NCI-H446 (cell line): ENCODE measurements around the gene UBR2.
"Not testable (repeated sequence)": the region's sequence is repeated elsewhere in the genome, so short reads cannot be mapped to it uniquely, and the experiment has no call there.

Experiments used
- DNase-seq, 2 experiments: peaks; one replicate each; lab custom pipeline; 2025; lab: John Stamatoyannopoulos, UW

UBR2 gene

GRCh38 chr6:42692137-42692911 is 128.5 kb downstream of the UBR2 start:
- DNase-seq = no peak

DNA sequence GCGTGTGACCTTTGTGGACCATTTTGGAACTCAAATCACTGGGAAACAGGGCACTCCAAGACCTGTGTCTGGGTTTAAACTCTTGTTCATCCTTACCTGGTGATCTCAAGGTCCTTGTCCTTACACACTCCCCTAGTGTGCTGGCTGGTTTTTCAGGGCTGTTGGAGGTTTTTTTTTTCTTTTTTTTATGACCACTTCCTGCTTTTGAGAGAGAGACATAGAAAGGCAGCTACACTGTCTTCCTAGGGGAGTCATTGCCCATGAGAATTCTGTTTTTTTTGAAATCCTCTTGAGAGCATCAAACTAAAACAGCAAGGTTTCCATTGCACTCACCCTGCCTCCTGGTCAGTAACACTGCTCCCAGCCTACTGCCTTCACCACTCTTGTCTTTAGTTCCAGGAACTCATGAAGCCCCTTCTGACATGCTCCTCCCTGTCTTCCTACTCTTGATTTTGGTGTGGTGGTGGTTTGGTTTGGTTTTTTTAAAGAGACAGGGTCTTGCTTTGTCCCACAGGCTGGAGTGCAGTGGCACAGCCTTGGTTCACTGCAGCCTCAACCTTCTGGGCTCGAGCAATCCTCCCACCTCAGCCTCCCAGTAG is 130.0 kb downstream of the UBR2 start:
- no peak for DNase-seq

- no peak for DNase-seq
Measured at GRCh38 chr6:42694586-42694985, 130.8 kb downstream of the UBR2 start.

GRCh38 chr6:42696526-42697267 is 132.9 kb downstream of the UBR2 start:
- peak in 1 of 2 experiments; percentile 7 for DNase-seq

- no peak for DNase-seq
Measured at GRCh38 chr6:42697268-42697655, 133.4 kb downstream of the UBR2 start.

DNA sequence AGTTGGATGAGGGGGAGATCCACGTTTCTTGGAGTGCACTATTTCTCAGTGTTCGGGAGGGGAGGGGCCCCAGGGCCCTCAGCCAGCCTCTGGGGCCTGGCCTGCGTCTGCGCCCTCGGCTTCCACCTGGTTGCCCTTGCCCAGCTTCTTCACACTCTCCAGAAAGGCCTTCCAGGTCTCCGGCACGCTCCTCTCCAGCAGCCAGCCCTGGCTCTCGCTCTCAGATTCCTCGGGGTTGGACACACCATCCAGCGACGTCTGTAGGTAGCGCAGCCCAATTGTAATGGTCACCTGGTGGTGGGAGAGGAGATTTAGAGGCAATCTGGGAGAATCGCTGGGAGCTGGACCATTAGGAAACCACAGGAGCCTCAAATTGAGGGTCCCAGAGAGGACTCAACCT is 134.4 kb downstream of the UBR2 start:
- DNase-seq = no peak

DNA sequence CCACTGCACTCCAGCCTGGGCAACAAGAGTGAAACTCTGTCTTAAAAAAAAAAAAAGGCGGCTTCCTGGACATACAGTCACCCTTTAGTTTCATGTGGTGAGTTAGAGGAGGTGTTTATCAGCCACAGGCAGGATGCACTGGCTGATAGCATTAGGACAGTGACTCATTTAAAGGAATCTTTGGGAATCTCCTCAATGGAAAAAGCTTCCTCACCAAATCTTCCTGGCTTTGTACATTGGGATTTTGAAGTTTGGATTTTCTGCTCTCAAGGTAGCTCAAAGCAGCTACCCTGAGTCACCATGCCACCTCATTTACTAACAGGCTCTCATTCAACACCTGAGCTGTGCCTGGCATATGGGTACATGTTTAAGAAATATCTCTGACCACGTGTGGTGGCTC is 138.4 kb downstream of the UBR2 start:
- no peak for DNase-seq

DNA sequence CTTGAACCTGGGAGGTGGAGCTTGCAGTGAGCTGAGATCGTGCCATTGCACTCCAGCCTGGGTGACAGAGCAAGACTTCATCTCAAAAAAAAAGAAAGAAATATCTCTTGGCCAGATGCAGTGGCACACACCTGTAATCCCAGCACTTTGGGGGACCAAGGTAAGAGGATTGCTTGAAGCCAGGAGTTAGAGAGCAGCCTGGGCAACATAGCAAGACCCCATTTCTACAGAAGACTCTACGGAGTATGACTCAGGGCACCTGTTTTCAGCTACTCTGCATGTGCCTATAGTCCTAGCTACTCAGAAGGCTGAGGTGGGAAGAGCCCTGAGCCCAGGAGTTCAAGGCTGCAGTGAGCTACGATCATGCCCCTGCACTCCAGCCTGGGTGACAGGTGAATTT is 139.0 kb downstream of the UBR2 start:
- DNase-seq = not testable (repeated sequence)

DNA sequence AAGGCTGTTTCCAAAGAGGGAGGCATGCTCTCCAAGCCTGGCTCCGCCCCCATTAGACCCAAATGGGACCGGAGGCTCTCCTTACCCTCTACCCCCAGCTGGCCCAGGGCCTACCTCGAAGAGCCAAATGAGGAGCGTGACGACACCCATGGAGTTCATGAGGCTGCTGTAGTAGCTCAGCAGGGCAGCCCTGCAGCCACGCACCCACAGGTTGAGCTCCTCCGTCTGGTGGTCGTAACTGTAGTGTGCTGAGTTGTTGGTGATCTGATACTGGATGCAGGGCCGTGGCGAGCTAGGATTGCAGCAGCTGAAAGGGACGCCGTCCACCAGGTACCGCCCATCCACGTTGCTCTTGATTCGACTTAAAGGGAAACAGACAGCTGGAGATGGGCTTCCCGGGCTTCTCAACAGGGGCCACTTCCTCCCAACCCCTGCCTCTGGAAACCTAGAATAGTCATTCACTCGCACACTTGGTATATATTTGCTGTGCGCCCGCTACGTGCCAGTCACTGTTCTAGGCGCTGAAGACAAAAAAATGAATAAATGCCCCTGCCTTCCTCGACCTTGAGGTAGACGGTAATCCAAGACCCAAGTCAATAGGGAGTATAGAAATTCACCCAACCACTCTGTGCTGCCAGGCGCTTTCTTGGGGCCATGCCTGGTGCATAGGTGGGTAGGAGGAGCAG is 140.6 kb downstream of the UBR2 start:
- no peak for DNase-seq

GRCh38 chr6:42704937-42705374 is 141.1 kb downstream of the UBR2 start:
- no peak for DNase-seq

DNA sequence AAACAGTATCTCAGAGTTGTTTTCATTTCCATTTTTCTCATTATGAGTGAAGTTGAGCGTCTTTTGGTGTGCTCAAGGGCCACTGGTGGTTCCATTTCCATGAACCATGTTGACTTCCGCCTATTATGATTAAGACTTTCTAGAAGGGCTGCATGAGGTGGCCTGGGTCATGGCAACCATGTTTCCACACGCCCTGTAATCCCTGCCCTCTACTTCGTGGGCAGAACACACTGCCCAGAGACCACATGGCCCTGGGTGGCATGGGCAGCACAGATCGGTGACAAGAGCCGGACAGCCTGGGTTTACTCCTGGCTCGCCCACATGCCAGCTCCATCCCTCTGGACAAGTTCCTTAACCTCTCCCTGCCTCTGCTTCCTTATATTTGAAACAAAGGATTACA is 143.8 kb downstream of the UBR2 start:
- DNase-seq = no peak

DNA sequence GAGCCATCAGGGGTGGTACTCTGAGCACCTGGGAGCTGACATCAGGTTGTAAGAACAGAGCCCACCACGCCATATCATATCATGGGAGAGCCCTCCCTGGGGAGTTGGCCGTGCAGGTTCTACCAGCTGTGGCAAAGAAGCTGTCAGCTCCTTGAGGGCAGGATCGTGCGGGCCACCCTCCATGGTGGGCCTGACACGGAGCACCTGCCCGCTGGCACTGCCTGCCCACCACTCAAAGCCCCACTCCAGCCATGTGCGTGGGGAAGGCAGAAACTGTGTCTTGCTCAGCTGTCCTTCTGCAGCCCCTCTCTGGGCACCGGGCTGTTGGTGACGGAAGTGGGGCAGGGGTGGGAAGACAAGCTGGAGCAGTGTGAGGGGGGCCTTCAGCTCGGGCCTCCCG is 144.3 kb downstream of the UBR2 start:
- no peak for DNase-seq

DNA sequence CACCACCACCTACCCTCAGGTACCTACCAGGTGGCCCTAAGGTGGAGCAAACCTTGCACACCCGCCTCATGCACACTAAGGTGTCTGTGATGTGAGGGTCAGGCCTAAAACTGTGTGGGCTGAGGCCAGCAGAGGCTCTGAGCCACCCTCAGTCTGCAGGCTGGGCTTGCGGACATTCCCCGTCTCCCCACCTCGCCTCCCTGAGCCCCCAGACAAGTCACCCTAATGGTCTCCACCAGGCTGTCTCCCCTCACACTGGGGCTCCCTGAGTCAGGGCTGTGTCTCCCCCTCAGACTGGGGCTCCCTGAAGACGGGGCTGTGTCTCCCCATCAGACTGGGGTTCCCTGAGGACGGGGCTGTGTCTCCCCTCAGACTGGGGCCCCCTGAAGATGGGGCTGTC is 146.0 kb downstream of the UBR2 start:
- DNase-seq = no peak

DNA sequence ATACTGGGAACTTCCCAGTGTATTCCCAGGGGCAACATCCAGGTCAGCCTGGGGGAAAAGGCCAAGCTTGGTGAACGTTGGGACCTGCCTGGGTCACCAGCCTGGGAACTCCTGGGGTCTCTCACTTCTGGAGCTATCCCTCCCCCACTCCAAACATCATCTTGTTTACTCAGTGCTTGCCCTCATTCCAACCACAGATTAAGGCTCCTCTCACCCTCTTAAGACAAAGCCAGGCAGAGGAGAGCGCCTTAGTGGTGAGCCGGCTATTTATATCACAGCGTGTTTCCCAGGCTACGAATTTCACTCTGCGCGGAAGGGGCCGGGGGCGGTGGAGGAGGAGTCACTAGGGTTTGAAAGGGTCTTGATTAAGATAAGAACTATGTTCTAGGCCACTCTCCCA is 146.5 kb downstream of the UBR2 start:
- DNase-seq = no peak

- DNase-seq = no peak
Measured at GRCh38 chr6:42711930-42712329, 148.1 kb downstream of the UBR2 start.

DNA sequence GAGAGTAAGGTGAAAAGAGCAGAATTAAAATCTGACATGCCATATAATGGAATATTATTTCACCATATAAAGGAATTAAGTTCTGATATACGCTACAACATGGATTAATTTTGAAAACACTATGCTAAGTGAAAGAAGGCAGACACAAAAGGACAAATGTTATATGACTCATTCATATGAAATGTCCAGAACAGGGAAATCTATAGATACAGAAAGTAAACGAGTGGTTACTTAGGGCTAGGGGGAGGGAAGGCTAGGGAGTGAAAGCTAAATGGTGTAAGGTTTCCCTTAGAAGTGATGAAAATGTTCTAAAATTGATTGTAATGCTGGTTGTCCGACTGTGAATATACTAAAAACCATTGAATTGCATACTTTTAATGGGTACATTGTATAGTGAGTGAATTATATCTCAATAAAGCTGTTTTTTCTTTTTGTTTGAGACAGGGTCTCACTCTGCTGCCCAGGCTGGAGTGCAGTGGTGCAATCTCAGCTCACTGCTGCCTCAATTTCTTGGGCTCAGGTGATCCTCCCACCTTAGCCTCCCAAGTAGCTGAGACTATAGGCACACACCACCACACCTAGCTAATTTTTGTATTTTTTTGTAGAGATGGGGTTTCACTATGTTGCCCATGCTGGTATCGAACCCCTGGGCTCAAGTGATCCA is 150.4 kb downstream of the UBR2 start:
- no peak for DNase-seq

GRCh38 chr6:42715871-42716270 is 152.0 kb downstream of the UBR2 start:
- DNase-seq = no peak

DNA sequence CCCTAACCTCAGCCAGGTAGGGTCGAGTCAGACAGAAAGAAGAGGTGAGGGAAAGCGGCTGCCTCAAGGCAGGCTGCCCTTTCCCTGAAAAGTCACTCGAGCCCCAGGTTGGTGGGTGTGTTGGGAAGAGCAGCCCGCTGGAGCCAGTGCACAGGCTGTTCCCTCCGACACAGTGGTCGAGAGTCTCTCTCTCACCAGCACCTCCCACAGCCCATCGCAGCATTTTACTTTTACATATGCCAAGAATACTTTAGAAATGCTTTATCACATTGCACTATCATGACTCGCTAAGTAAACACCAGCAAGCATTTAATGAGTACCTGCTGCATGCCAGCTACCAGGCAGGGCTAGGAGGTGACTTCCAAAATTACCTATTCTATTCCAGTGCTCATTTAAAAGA is 156.9 kb downstream of the UBR2 start:
- no peak for DNase-seq

GRCh38 chr6:42722497-42722896 is 158.7 kb downstream of the UBR2 start, which contains the start of gene PRPH2:
PRPH2 (minus strand) TSS chr6:42722597; CDS start chr6:42722334, 263 bp downstream.
- DNase-seq = no peak

DNA sequence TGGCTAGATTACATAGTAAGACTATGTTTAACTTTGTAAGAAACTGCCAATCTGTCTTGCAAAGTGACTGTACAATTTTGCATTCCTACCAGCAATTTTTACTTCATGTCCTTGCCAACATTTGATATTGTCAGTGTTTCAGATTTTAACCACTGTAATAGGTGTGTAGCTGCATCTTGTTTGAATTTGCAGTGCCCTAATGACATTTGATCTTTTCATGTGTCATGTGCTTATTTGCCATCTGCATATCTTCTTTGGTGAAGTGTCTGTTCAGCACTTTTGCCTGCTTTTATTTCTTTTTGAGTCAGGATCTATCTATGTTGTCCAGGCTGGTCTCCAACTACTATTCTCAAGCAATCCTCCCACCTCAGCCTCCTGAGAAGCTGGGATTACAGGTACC is 161.0 kb downstream of the UBR2 start:
- DNase-seq = no peak

GRCh38 chr6:42726026-42726425 is 162.2 kb downstream of the UBR2 start:
- DNase-seq = no peak
